IPS-NIHi7 (cell line): ENCODE measurements around the gene AGBL4.
"Not testable (repeated sequence)": the region's sequence is repeated elsewhere in the genome, so short reads cannot be mapped to it uniquely, and the experiment has no call there.

Experiments used
- DNase-seq: peaks from one replicate; pipeline ENCODE4 v3.0.0; 2012; ENCODE audit warnings: mixed read lengths; ENCODE audit errors: extremely low spot score

AGBL4 gene

GRCh38 chr1:49306507-49307070 is 717.2 kb downstream of the AGBL4 start:
- DNase-seq = no peak

- not testable (repeated sequence) for DNase-seq
Observed at GRCh38 chr1:49302400-49302799, 721.4 kb downstream of the AGBL4 start.

GRCh38 chr1:49298304-49298703 is 725.5 kb downstream of the AGBL4 start:
- DNase-seq = no peak

- DNase-seq = no peak
Observed at GRCh38 chr1:49297783-49298182, 726.0 kb downstream of the AGBL4 start.

- DNase-seq = no peak
Observed at GRCh38 chr1:49294539-49294938, 729.2 kb downstream of the AGBL4 start.

- DNase-seq = no peak
Observed at GRCh38 chr1:49293016-49293415, 730.7 kb downstream of the AGBL4 start.

- not testable (repeated sequence) for DNase-seq
Observed at GRCh38 chr1:49257211-49258049, 766.3 kb downstream of the AGBL4 start.

- DNase-seq = no peak
Observed at GRCh38 chr1:49252917-49253316, 770.8 kb downstream of the AGBL4 start.

GRCh38 chr1:49251019-49251784 is 772.6 kb downstream of the AGBL4 start:
- no peak for DNase-seq

GRCh38 chr1:49240709-49241221 is 783.0 kb downstream of the AGBL4 start:
- no peak for DNase-seq

GRCh38 chr1:49234988-49235387 is 788.8 kb downstream of the AGBL4 start:
- DNase-seq = no peak

GRCh38 chr1:49229555-49229954 is 794.2 kb downstream of the AGBL4 start:
- DNase-seq = peak; percentile 13

GRCh38 chr1:49226758-49227157 is 797.0 kb downstream of the AGBL4 start:
- no peak for DNase-seq

- no peak for DNase-seq
Observed at GRCh38 chr1:49225464-49225863, 798.3 kb downstream of the AGBL4 start.

GRCh38 chr1:49213301-49213700 is 810.5 kb downstream of the AGBL4 start:
- DNase-seq = no peak

- DNase-seq = no peak
Observed at GRCh38 chr1:49208712-49209111, 815.0 kb downstream of the AGBL4 start.

GRCh38 chr1:49204720-49205119 is 819.0 kb downstream of the AGBL4 start:
- DNase-seq = no peak

- DNase-seq = no peak
Observed at GRCh38 chr1:49200738-49201137, 823.0 kb downstream of the AGBL4 start.

- DNase-seq = no peak
Observed at GRCh38 chr1:49199564-49199963, 824.2 kb downstream of the AGBL4 start.

- no peak for DNase-seq
Observed at GRCh38 chr1:49197081-49197480, 826.7 kb downstream of the AGBL4 start.

GRCh38 chr1:49190138-49190537 is 833.6 kb downstream of the AGBL4 start:
- no peak for DNase-seq

- DNase-seq = no peak
Observed at GRCh38 chr1:49187056-49187455, 836.7 kb downstream of the AGBL4 start.
